ENCODE measurements around the gene IRF2.

IRF2 gene

GRCh38 chr4:184450045-184450444 is 24.3 kb downstream of the IRF2 start:
- FAIRE-seq = no peak

GRCh38 chr4:184448821-184449220 is 25.5 kb downstream of the IRF2 start:
- FAIRE-seq = no peak

GRCh38 chr4:184448141-184448540 is 26.2 kb downstream of the IRF2 start:
- FAIRE-seq = no peak

- FAIRE-seq = no peak
These were observed 26.7 kb downstream of the IRF2 start for GRCh38 chr4:184447664-184448063.

GRCh38 chr4:184446132-184446658 is 28.2 kb downstream of the IRF2 start:
- no peak for FAIRE-seq

GRCh38 chr4:184444953-184445309 is 29.4 kb downstream of the IRF2 start:
- FAIRE-seq = no peak

- FAIRE-seq = no peak
These were observed 30.0 kb downstream of the IRF2 start for GRCh38 chr4:184444215-184444952.

GRCh38 chr4:184443318-184443717 is 31.0 kb downstream of the IRF2 start:
- FAIRE-seq = no peak

- no peak for FAIRE-seq
These were observed 32.1 kb downstream of the IRF2 start for GRCh38 chr4:184442314-184442635.

- FAIRE-seq = no peak
These were observed 32.7 kb downstream of the IRF2 start for GRCh38 chr4:184441461-184442313.

- FAIRE-seq = no peak
These were observed 33.6 kb downstream of the IRF2 start for GRCh38 chr4:184440595-184441358.

- FAIRE-seq = no peak
These were observed 34.3 kb downstream of the IRF2 start for GRCh38 chr4:184439856-184440594.

- FAIRE-seq = no peak
These were observed 35.0 kb downstream of the IRF2 start for GRCh38 chr4:184439386-184439785.

GRCh38 chr4:184438375-184438774 is 36.0 kb downstream of the IRF2 start:
- no peak for FAIRE-seq

GRCh38 chr4:184437565-184438265 is 36.6 kb downstream of the IRF2 start:
- no peak for FAIRE-seq

GRCh38 chr4:184434501-184435066 is 39.8 kb downstream of the IRF2 start:
- FAIRE-seq = no peak

GRCh38 chr4:184434021-184434420 is 40.3 kb downstream of the IRF2 start:
- FAIRE-seq = no peak

GRCh38 chr4:184433258-184433892 is 41.0 kb downstream of the IRF2 start:
- no peak for FAIRE-seq

GRCh38 chr4:184432127-184432922 is 42.0 kb downstream of the IRF2 start:
- no peak for FAIRE-seq

- no peak for FAIRE-seq
These were observed 44.2 kb downstream of the IRF2 start for GRCh38 chr4:184430163-184430562.

Data from endometrium (tissue), 2 donors.